Coronary artery (tissue), 2 donors: ENCODE data around the gene JAZF1.

Source experiments
- DNase-seq: peaks from one replicate; pipeline ENCODE4 v3.0.0-alpha.2; 2017; ENCODE audit warnings: low spot score
- H3K27ac ChIP-seq, 2 donors: fragments of 200-600 bp; sonication (generic); one replicate each; pipeline ENCODE4 v1.5.1; 2016 to 2019
- H3K4me3 ChIP-seq: fragments of 200-600 bp; sonication (generic); 2 replicates; pipeline ENCODE4 v1.5.1; 2016; ENCODE audit warnings: mild to moderate bottlenecking, moderate library complexity
- TF ChIP-seq, protein P1 (sequence below): fragments of 200-600 bp; sonication (generic); IDR thresholded peaks from one replicate; pipeline ENCODE4 v1.5.1; 2019; ENCODE audit warnings: antibody characterized with exemption

JAZF1 gene

DNA sequence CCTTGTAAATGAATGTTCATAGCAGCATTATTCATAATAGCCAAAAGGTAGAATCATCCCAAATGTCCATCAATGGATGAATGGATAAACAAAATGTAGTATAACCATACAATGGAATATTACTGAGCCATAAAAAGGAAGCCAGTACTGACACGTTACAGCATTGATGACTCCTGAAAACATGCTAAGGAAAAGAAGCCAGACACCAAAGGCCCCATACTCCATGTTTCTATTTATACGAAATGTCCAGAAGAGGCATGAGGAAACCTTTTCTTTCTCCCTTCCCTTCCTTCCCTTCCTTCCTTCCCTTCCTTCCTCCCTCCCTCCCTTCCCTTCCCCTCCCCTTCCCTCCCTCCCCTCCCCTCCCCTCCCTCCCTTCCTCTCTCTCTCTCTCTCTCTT is 131.9 kb downstream of the JAZF1 start:
- Histone ChIP-seq H3K4me3 (no peak overlapping the region), H3K27ac (no peak overlapping the region)
- DNase-seq, result no peak
- TF ChIP-seq, protein P1, sequence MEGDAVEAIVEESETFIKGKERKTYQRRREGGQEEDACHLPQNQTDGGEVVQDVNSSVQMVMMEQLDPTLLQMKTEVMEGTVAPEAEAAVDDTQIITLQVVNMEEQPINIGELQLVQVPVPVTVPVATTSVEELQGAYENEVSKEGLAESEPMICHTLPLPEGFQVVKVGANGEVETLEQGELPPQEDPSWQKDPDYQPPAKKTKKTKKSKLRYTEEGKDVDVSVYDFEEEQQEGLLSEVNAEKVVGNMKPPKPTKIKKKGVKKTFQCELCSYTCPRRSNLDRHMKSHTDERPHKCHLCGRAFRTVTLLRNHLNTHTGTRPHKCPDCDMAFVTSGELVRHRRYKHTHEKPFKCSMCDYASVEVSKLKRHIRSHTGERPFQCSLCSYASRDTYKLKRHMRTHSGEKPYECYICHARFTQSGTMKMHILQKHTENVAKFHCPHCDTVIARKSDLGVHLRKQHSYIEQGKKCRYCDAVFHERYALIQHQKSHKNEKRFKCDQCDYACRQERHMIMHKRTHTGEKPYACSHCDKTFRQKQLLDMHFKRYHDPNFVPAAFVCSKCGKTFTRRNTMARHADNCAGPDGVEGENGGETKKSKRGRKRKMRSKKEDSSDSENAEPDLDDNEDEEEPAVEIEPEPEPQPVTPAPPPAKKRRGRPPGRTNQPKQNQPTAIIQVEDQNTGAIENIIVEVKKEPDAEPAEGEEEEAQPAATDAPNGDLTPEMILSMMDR, result no peak

DNA sequence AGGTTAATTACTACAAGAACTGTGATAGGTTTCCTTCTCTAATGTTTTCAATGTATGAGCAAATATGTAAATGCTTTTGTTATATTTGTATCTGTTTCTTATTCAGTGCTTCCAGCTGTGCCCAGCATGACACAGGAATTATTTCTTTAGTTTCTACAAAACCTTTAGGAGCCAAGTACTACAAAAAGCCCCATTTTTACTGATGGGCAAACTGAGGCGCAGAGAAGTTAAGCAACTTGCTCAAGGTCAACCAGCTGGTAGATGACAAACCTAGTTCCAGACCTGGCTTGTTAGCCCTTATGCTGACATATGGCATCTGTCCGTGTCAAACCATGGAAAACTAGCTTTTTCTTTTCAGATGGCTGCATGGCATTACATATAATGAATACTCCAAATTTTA is 134.6 kb downstream of the JAZF1 start:
- DNase-seq, result no peak
- TF ChIP-seq, protein P1, result no peak
- Histone ChIP-seq H3K4me3 (no peak overlapping the region), H3K27ac (no peak overlapping the region)

DNA sequence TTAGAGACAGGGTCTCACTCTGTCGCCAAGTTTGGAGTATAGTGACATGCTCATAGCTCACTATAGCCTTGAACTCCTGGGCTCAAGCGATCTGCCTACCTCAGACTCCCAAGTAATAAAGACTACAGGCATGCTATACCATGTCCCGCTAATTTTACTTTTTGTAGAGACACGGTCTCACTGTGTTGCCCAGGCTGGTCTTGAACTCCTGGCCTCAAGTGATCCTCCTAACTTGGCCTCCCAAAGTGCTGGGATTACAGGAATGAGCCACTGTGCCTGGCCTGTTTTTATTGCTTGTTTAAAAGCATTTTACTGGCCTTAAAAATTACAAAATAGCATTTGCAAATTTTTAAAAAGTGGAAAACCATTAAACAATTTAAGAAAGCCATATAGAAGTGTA is 135.0 kb downstream of the JAZF1 start:
- no peak for DNase-seq
- Histone ChIP-seq H3K4me3 (no peak overlapping the region), H3K27ac (no peak overlapping the region)
- TF ChIP-seq, protein P1, result no peak

DNA sequence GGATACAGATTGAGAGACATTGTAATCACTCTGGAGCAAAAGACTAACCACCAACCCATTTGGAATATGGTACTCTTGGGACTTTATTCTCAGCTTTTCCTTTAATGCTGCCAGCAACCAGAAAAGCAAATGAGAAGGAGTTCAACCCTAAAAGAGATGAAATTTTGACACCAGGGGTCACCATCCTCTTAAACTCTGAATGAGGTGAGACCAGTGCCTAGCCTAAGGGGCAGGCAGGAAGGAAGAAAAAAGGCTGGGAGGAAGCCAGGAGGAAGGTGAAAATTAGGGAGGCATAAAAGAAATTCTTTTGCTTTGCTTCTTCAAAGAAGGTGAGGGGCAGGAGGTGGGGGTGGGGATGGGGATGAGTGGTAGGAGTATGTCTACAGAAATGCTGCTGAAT is 135.8 kb downstream of the JAZF1 start:
- TF ChIP-seq, protein P1, result no peak
- no peak overlapping the region for H3K27ac ChIP-seq
- H3K4me3 ChIP-seq, result no peak overlapping the region
- no peak for DNase-seq

DNA sequence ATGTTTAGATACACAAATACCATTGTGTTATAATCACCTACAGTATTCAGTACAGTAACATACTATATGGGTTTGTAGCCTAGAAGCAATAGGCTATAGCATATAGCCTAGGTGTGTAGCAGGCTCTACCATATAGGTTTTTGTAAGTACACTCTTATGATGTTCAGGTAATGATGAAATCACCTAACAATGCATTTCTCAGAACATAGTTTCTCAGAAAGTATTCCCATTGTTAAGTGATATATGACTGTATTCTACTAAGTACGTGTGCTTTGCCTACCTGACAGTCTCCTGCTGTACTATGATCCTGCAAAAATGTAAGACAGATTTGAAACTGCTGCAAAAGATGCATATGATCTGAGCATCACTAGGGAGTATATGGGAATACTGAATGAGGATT is 137.9 kb downstream of the JAZF1 start:
- Histone ChIP-seq H3K4me3 (no peak overlapping the region), H3K27ac (no peak overlapping the region)
- TF ChIP-seq, protein P1, result no peak
- no peak for DNase-seq

DNA sequence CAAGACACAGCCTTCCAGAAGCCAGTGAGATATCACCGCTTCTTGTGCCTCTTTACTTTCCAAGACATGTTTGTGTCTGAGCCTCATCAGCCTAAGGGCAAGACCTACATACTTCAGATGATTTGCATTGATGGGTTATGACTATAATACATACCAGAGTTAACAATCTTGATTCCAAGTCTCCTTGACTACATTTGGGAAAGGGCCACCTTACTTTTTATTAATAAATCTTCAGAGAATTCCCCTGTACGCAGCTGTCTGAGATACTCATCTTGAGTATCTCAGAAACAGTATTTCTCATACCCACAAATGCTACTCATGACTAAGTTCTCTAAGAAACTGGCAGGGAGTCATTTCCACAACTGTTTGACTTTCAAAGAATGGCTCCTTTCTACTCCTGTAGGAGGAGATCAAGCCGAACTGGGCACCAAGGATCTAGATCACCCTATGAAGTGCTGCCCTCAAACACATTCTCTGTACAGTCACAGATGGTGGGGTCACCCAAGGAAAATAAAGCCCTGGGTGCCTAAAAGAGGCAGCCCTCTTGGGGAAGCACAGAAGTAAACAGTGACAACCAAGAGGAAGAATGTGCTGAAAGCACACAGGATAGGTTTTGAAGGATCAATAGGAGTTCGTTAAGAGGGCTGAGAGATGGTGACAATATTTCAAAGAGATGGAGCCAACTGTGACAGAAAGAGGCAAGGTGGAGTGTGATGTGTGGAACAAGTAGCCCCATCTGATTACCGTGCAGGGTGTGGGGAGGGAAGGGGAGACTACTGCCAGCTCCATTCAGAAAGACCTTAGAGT is 138.9 kb downstream of the JAZF1 start:
- no peak overlapping the region for H3K4me3 ChIP-seq
- TF ChIP-seq, protein P1, result no peak
- no peak for DNase-seq
- H3K27ac ChIP-seq, result no peak overlapping the region

DNA sequence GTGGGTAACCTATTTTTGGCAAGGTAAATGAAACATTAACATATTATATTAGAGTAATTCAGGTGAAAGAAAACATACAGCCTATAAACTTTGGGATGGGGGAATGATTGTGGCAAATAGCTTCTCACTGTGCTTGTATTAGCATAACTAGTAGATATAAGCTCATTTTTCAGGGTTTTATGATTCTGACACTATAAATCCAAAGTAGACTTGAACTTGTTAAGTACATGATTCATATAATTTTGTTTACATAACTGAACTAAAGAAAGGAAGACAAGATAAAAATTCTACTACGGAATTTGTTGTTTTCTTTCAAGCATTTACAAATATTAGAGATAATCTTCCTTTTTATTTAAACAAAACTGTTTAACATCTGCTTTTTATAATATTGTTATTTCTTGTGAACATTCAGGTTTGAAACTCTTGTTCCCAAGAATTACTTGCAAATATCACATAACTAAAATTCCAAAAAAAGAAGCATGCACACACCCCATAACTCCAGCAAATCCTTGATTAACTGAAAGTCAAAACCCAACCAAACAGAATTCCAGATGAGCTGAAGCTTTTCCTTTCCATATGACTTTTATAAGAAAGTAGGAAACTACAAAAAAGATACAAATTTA is 142.3 kb downstream of the JAZF1 start:
- Histone ChIP-seq H3K27ac (no peak overlapping the region), H3K4me3 (no peak overlapping the region)
- DNase-seq, result no peak
- TF ChIP-seq, protein P1, result no peak
